Activated CD4-positive, CD25-positive, alpha-beta regulatory T cell (primary cell): ENCODE measurements around the gene MTA1.

Experiments
- DNase-seq, 4 experiments: peaks; one replicate each; lab custom pipeline; 2025; lab: John Stamatoyannopoulos, UW

MTA1 gene

GRCh38 chr14:105487986-105488777 is 68.6 kb downstream of the MTA1 start:
- no peak for DNase-seq

GRCh38 chr14:105488781-105489541 is 69.3 kb downstream of the MTA1 start:
- no peak for DNase-seq

- peak; percentile 50 to 78 (median 72) for DNase-seq
Measured at GRCh38 chr14:105489542-105490266, 70.1 kb downstream of the MTA1 start.

- DNase-seq, result no peak
Measured at GRCh38 chr14:105490267-105490571, 70.6 kb downstream of the MTA1 start.

- DNase-seq, result peak; percentile 97 to 100 (median 99)
Measured at GRCh38 chr14:105490572-105491365, 71.1 kb downstream of the MTA1 start, which contains the start of gene TEDC1. Gene TEDC1, plus strand, starts transcription at chr14:105491246. Its CDS starts 130 bp downstream, at chr14:105491376.

- DNase-seq, result peak; percentile 47 to 72 (median 64)
Measured at GRCh38 chr14:105491366-105491973, 71.8 kb downstream of the MTA1 start.

GRCh38 chr14:105492031-105492970 is 72.7 kb downstream of the MTA1 start:
- DNase-seq, result no peak

GRCh38 chr14:105492971-105493871 is 73.6 kb downstream of the MTA1 start:
- DNase-seq, result no peak

- DNase-seq, result no peak
Measured at GRCh38 chr14:105493921-105494605, 74.4 kb downstream of the MTA1 start.

- no peak for DNase-seq
Measured at GRCh38 chr14:105494606-105494929, 74.9 kb downstream of the MTA1 start.

- DNase-seq, result no peak
Measured at GRCh38 chr14:105495101-105495989, 75.7 kb downstream of the MTA1 start.

GRCh38 chr14:105495990-105496830 is 76.6 kb downstream of the MTA1 start:
- DNase-seq, result no peak

- no peak for DNase-seq
Measured at GRCh38 chr14:105496831-105497591, 77.4 kb downstream of the MTA1 start.

GRCh38 chr14:105497671-105498429 is 78.2 kb downstream of the MTA1 start:
- no peak for DNase-seq
